ELF-1 (cell line): Measurements from ENCODE around the gene PARS2.

Experiments
- DNase-seq: peaks from one replicate; pipeline ENCODE4 v3.0.0-alpha.2; 2016; ENCODE audit warnings: low read depth, low spot score

PARS2 gene

DNA sequence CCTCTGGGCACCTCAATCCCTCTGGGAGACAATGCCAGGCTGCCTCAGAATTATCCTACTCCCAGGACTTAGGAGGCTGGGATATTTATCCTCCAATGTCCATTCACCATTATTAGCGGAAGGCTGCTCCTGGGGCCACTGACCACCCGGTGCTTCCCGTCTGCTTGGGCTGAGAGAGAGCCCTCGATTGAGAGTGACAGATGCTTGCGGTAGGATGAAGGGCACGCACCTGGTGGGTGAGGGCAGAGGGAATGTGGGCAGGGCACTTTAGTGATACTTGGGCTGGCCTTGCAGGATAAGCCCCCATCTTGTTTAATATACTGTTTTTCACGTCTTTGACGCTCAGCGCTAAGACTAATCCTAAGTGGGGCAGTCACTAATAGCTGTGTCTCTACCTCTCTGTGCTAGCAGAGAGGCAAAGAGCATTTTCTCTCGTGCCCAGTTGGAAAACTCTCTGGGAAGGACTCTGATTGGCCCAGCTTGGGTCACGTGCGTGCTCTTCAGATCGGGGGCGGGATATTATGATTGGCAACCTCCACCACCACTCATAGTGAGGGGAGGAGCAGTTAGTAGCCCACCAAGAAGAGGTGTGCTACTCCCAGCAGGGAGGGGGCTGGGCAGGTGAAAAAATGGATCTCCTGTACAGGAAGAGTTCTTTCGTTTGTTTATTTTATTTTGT is 10.6 kb upstream of the PARS2 start:
- peak; percentile 78 for DNase-seq

DNA sequence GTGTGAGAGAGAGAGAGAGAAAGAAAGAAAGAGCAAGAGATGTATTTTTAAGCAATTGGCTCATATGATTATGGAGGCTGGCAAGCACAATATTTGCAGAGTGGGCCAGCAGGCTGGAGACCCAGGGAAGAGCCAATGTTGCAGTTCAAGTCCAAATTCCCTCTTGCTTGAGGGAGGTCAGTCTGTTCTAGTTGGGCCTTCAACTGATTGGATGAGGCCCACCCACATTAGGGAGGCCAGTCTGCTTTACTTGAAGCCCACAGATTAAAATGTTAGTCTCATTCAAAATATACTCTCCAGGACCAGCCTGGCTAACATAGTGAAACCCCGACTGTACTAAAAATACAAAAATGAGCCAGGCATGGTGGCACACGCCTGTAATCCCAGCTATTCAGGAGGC is 8.6 kb upstream of the PARS2 start:
- no peak for DNase-seq

DNA sequence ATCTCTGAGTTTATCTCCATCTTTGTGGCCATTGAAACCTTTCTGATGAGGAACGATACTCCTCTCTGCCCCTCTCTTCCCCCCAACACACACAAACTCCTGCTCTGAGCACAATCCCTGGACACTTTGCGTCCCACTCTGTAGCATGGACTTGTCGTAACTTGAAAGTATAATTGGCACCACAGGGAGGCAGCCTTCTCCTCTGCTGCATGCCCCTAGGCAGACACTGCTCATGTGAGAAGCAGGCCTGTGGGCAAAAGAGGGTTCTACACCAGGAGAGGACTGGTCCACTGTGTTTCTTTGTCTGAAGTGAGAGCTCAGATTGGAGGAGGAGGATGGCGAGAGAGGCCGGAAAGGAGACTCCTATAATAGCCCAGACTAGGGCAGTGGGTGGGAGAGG is 3.8 kb upstream of the PARS2 start:
- no peak for DNase-seq

DNA sequence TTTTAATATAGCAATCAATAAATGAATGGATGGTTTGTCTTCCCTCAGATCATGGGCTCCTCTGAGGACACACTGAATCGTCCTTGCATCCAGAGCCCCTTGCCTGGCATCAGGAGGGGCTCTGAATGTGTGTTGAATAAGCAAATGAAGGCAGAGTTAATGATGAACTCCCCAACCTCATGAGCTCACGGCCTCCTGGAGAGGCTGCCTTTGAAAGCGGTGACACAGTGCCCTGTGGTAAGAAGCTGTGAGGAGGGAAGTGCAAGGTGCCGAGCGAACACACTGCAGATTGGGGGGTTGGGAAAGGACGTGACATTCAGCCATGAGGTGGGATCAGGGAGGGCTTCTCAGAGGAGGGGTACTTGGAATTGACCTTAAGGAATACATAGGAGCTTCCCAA is 3.2 kb upstream of the PARS2 start:
- DNase-seq, result no peak

DNA sequence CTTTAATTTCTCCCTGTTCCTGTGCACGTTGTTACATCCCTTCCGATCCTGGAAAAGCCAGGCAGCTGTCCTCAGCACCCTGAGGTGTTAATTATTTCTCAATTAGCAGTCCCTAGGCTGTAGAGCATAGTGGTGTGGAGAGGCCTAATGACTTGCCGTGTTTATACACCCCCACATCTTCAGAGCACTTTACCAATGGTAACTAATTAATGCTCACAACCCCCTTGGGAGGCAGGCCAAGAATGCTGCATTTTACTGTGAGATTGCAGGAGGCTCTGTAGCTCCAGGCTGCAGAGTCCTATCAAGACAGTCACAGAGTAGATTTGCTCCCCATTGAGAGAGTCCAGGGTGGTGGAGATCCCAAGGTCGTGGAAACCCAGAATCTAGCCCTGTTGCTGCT is 2.4 kb upstream of the PARS2 start:
- no peak for DNase-seq

GRCh38 chr1:54764922-54765561 is 719 bp upstream of the PARS2 start:
- DNase-seq, result no peak

DNA sequence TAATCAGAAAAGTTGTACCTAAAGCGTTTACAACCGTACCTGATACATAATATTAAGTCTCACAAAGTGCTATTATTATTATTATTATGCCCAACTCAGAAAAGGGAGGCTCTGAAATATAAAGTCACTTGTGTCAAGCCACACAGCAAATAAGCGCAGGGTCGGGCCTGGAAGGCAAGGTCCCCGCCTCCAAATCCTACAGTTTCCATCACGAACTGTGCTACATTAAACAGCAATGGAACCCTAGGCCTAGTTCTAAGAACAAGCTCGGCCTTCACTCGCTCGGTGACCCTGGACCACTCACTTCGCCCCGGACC is 549 bp downstream of the PARS2 start:
- no peak for DNase-seq

DNA sequence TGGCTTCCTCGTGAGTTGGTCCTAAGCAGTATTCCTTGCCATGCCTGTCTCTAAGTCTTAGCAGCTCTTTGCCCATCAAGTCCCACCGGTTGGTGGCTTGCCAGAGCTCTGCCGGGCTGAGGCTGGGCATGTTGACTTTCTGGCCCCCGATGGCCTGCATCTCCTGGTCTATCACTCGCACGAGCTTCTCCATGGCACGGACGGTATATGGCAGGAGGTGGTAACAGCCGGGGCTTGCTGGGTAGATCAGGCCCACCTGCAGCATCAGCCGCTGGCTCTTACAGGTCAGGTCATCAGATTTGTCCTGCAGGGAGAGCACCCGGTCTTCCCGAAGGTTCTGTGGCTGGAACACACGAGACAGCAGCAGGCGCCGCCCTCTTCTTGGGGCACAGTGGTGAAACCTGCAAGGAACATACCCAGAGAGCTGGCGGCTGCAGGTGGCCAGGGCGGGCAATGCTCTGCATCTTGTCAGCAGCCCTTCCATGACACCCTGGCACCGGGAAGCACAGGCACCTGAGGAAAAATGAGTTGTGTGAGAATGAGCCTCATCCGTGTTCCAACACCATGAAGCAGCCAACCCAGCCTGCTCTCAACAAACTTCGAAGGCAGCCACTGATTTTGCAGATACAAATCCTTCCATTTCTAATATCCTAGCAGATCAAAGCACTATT is 5.5 kb downstream of the PARS2 start:
- DNase-seq, result no peak

DNA sequence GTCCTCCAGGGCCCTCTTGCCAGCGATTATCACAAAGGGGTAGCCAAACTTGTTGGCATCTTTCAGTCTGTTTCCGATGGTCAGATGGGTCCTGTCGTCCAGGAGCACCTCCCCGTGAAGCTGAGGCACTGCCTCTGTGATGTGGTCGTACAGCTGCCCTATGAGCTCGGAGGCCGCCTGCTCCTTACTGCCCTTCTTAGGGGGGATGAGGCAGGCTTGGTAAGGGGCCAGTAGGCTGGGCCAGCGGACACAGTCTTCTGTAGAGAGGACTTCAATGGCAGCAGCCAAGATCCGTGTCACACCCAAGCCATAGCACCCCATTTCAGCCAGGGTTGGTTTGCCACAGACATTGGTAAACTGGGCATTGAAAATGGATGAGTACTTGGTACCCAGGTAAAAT is 6.5 kb downstream of the PARS2 start:
- no peak for DNase-seq

- no peak for DNase-seq
Observed at GRCh38 chr1:54754486-54755285, 9.6 kb downstream of the PARS2 start.

- DNase-seq, result no peak
Observed at GRCh38 chr1:54754045-54754444, 10.3 kb downstream of the PARS2 start.

- DNase-seq, result no peak
Observed at GRCh38 chr1:54751426-54751825, 12.9 kb downstream of the PARS2 start.

- no peak for DNase-seq
Observed at GRCh38 chr1:54750596-54750995, 13.7 kb downstream of the PARS2 start.

DNA sequence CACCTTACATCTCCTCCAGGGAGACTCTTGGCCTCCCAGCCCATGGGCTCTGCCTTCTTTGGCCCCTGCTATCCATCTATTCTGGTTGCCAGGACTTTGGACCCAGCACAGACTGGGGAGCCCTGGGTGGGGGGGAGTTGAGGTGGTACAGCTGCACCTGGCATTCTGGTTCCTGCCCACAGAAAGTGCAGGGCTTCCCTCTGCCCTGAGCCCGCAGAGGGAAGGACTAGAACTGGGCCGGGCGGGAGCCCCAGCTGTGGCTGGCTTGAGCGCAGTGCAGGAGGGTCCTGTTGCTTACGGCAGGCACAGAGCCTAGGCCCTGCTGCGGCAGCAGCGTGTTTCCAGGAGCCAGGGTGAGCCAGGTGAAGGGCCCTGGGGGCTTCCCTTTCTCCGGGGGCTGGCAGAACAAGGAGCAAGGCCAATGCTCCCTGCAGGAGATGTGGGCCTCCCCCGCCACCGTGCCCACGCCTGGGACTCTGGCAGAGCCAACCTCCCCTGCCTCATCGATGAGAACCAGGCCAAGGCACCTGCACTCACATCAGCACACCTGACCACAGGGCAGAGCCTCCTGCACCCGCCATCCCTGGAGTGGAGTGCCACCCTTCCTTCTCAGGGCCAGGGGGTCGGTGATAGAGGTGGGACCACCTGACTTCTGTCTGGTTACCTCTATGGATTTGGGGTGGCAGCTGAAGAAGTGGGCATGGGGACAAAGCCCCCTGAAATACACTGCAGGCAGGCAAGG is 16.1 kb downstream of the PARS2 start:
- no peak for DNase-seq

DNA sequence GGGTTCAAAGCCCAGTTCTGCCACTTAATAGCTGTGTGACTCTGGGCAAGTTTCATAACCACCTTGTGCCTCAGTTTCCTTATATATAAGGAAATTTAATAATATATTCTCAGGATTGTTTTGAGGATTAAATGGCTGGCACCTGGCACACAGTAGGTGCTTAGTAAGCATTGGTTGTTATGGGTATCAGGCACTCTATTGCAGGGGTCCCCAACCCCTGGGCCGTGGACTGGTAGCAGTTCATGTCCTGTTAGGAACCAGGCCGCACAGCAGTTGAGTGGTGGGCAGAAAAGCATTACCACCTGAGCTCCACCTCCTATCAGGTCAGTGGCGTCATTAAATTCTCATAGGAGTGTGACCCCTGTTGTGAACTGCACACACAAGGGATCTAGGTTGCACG is 18.5 kb downstream of the PARS2 start:
- DNase-seq, result no peak

GRCh38 chr1:54745274-54745673 is 19.0 kb downstream of the PARS2 start:
- DNase-seq, result no peak

GRCh38 chr1:54744696-54745095 is 19.6 kb downstream of the PARS2 start:
- DNase-seq, result no peak

- peak; percentile 35 for DNase-seq
Observed at GRCh38 chr1:54743416-54744226, 20.7 kb downstream of the PARS2 start.

DNA sequence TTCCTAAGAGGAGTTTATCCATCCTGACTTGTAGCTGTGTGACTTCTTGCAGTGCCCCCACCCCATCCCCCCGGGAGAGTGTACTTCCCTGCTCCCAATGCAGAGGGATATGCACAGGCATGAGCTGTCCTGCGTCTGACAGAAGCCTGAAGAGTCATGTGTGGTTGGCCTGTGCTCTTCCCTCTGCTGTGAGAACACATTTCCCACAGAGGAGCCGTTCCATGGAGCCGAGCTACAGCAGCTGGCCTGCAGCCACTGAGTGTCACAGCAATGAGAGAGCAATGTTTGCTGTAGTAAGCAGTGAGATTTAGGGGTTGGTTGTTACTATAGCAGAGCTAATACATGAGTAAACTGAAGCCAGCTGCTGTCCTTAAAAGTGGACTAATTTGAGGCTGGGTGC is 22.0 kb downstream of the PARS2 start:
- DNase-seq, result no peak

DNA sequence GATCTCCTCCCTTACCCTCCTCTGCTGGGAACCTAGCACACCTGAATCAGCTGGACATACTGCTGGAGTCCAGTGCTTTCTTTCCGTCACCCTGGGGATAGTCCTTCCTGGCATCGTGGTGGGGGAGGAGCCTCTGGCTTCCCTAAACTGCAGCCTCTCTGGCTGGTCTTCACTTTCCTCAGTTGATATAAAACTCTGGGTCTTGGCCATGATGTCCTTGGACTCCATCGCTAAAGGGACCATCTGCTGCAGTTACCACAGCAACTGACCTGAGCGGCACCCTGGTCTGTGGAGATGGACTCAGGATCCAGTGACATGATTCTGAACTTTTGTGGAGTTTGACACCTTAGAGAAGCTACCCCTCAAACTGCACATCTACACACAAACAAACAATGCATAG is 22.8 kb downstream of the PARS2 start:
- no peak for DNase-seq

GRCh38 chr1:54738244-54738643 is 26.1 kb downstream of the PARS2 start:
- no peak for DNase-seq
